HG03025 (cell line): ENCODE results near the gene CHKA.
A peak's percentile ranks its signal among the peaks of the same experiment; 100 is the strongest.

ENCODE experiments used
- ATAC-seq: cut with Tn5 transposase; IDR thresholded peaks from one replicate; pipeline ENCODE4 v1.9.1; 2021; ENCODE audit warnings: mild to moderate bottlenecking, moderate library complexity; ENCODE audit not compliant: unreplicated experiment, low FRiP score

The CHKA gene

GRCh38 chr11:68121067-68121899 is at the start of gene CHKA:
Gene CHKA, minus strand, starts transcription at chr11:68121388. Its CDS starts 211 bp downstream, at chr11:68121177.
- peak; percentile 57 for ATAC-seq

GRCh38 chr11:68169442-68169841 is 48.3 kb upstream of the CHKA start:
- ATAC-seq, result no peak

- no peak for ATAC-seq
These were observed 47.5 kb upstream of the CHKA start for GRCh38 chr11:68168694-68169093.

GRCh38 chr11:68167474-68167873 is 46.3 kb upstream of the CHKA start:
- no peak for ATAC-seq

- ATAC-seq, result no peak
These were observed 45.8 kb upstream of the CHKA start for GRCh38 chr11:68166969-68167368.

- no peak for ATAC-seq
These were observed 44.4 kb upstream of the CHKA start for GRCh38 chr11:68165601-68166000.

DNA sequence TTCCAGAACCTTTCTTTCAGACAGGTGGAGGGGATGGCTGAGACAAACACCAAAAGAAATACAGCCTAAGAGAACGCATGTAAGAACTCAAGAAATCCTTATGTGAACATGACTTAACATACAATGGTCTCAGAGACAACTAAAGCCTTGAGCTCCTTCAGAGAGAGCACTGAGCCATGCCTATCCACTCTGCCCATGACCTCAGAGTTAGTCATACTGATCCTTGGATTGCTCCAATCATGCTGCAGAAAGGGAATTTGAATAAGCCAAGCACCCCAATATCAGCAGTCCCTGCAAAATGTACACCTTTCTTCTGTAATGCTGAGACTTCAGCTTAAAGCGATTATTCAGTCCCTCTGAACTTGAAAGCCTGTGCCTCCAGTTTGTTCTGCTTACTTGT is 43.2 kb upstream of the CHKA start:
- ATAC-seq, result no peak

- no peak for ATAC-seq
These were observed 42.5 kb upstream of the CHKA start for GRCh38 chr11:68163691-68164090.

DNA sequence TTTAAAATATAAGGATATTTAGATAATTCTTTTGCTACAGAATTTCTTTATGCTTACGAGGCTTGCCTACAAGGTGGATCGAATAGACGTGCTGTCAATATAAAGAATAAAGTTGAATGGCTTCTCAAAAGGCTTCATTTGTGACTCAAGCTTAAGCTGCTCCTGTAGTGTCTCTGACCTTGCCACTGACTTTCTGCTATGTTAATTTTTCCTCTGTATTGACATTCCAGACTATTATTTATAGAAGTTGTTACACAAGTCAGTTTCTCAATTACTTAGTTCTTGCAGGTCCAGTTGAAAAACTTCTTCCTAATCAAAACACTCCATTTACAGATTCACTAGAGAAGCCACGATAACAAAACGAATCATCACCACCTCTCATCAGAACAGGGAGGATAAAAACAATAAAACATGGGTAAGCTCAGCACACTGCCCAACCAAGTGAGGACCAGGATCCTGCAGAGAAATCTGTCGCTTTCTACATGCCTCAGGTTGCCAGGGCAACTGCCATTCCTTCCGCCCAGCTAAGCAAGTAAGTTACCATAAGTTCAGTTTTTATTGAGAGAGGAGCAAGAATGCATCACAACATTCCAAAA is 39.0 kb upstream of the CHKA start:
- ATAC-seq, result no peak

- no peak for ATAC-seq
These were observed 38.5 kb upstream of the CHKA start for GRCh38 chr11:68159665-68160064.

GRCh38 chr11:68159161-68159560 is 38.0 kb upstream of the CHKA start:
- no peak for ATAC-seq

- ATAC-seq, result no peak
These were observed 37.4 kb upstream of the CHKA start for GRCh38 chr11:68158580-68158979.

DNA sequence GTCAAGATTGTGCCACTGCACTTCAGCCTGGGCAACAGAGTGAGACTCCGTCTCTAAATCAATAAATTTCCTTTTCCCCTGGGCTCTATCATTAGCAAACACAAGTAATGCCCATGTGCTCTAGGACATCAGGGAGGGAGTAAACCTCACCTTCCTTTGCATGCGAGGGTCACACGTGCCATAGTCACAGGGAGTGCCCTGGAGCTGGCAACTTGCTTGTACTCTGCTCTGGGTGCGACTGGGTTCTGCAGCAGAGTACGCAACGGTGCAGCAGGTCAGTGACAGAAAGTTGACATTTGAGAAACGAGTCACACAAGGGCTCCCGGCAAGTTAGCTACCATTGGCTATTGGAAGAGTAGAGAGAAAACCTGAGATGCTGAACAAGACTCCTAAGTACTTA is 32.6 kb upstream of the CHKA start:
- ATAC-seq, result no peak

DNA sequence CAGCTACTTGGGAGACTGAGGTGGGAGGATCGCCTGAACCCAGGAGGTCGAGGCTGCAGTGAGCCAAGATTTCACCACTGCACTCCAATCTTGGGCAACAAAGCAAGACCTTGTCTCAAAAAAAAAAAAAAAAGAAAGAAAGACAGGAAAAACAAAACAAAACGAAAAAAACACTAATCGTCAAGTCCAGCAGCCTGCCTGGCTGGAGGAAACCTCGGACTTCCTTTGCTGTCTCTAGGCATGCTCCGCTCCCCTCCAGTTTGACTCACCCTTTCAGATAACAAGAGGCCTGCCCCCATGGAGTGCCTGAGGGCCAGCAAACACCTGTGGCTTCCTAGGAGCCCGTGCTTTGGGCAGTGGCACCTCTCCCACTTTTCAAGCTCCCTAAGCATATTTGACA is 28.8 kb upstream of the CHKA start:
- no peak for ATAC-seq

DNA sequence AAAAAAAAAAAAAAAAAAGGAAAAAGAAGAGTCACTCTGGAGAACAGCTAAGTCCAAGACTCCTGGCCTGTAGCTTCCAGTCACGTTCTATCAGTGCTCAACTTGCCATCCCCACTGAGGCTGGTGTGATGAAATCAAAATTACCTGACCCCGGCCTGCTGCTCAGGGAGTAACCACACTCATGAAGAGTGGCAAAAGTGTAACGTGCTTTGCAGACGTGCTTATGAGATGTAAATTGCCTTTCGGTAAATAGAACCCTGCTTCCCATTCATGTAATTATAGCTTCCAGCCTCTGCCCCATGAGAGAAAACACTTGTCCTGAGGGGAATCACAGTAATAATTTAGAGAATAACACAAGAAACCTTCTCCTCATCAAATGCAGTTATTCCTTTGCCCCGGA is 28.2 kb upstream of the CHKA start:
- ATAC-seq, result no peak

DNA sequence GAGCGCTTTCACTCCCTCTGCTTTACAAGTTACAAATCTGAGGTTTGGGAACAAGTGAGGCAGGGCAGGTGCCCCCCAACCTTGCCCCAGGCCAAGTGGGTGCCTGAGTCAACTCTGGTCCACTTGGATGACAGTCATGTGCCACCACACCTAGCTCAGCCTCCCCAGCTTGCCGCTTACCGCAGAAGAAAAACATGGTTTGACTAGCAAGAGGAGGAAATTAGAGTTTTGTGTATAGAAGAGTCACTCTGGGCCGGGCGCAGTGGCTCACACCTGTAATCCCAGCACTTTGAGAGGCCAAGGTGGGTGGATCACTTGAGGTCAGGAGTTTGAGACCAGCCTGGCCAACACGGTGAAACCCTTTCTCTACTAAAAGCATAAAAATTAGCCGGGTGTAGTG is 27.7 kb upstream of the CHKA start:
- no peak for ATAC-seq

DNA sequence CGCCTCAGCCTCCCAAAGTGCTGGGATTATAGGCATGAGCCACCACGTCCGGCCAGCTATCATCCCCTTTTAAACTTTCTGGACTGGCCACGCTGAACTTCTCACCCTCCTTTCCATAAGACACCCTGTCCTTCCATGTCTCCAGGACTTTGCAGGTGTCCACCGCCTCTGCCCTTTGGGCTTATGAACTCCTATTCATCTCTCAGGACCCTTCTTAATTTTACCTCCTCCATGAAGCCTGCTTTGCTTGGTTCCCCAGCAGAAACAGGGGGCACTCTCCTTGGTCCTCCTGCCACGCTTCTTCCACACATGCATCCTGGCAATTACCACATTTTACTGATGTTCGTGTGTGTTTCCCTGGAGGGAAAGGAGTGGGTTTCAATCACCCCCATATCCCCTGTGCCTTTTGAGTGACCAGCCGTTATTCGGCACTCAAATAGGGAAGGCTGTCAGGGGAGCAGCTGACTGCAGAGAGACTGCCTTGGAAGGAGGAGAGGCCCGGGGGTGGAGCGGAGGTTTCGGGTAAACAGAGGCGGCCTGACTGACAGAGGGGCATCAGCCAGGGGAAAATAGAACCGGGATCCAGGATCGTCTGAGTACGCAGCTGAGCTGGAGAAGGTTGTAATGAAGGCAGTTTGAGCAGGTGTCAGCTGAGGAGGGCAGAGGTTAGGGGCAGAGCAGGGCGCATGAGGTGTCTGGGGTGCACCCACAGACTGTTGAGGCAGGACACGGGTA is 27.1 kb upstream of the CHKA start:
- ATAC-seq, result no peak

DNA sequence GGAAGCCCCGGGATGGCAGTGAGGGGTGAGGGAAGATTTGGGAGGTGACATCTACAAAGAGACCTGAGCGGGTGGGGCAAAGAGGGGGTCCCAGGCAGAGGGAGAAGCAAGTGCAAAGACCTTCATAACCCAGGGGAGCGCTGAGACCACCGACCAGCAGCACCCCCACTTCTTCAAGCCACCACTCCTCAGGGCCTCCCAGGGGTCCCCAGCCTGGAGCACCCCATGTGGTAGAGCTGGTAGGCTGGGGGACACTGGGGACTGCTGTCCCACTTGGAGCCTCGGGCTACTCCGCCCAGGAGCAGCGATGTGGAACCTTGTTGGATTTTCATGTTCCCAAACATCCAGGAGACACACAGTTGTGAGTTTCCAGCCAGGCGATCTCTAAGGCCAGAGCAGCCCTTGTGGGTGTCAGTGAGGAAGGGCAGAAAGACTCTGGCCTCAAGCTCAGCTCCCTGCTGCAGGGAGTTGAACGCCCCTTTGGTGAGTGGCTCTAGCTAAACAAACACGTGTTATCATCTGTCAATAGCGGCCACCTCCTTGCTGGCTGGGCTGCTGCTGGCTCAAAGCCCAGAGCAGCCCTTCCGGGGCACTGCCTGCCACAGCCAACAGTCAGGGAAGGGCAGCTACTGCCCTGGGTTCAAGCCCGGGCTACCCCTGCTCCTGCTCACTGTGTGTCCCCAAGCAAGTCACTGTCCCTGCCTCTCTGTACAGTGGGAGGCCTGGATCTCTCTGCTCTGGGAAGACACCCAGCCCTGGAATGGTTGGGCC is 25.7 kb upstream of the CHKA start:
- no peak for ATAC-seq

- ATAC-seq, result no peak
These were observed 24.9 kb upstream of the CHKA start for GRCh38 chr11:68146010-68146540.

- no peak for ATAC-seq
These were observed 24.1 kb upstream of the CHKA start for GRCh38 chr11:68145120-68145866.
